Measurements from ENCODE around the gene GHITM.

DNA sequence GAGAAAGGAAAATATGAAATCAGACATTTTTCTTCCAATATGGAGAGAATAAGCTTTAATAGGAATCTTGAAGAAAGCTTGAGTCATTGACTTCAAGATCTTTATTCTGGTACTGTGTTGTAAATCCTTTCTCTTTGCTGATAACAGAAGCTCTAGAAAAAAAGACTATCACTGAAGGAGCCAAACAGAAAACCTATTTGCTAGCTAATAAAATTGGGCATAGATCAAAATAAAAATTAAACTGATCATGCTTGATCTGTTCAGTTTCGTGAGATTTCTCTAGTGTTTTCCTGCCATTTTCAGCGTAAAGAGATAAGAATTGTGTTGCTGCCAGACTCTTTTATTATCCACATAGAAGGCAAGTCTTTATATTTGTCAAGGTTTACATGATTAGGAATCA lies 1.5 kb upstream of the GHITM start:
- TF ChIP-seq, protein P1, sequence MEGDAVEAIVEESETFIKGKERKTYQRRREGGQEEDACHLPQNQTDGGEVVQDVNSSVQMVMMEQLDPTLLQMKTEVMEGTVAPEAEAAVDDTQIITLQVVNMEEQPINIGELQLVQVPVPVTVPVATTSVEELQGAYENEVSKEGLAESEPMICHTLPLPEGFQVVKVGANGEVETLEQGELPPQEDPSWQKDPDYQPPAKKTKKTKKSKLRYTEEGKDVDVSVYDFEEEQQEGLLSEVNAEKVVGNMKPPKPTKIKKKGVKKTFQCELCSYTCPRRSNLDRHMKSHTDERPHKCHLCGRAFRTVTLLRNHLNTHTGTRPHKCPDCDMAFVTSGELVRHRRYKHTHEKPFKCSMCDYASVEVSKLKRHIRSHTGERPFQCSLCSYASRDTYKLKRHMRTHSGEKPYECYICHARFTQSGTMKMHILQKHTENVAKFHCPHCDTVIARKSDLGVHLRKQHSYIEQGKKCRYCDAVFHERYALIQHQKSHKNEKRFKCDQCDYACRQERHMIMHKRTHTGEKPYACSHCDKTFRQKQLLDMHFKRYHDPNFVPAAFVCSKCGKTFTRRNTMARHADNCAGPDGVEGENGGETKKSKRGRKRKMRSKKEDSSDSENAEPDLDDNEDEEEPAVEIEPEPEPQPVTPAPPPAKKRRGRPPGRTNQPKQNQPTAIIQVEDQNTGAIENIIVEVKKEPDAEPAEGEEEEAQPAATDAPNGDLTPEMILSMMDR (IDR thresholded peaks at IDR 0.05): no peak
- TF ChIP-seq POLR2A (IDR thresholded peaks at IDR 0.05): no peak
